HCT116 (cell line): ENCODE results near the gene AFAP1.

Experiments used
- TF ChIP-seq, protein P1 (sequence below), 3 experiments: fragments of 200-600 bp in 1 of 3; sonication (generic) in 1 of 3; IDR thresholded peaks in 2 of 3; conservative IDR thresholded peaks in 1 of 3; 2 replicates each; pipeline ENCODE4 v1.5.1; 2012 to 2017; ENCODE audit warnings: low read depth in 2 of 3, low read length in 2 of 3, antibody characterized with exemption in 1 of 3, borderline replicate concordance in 1 of 3, control low read depth in 1 of 3, mild to moderate bottlenecking in 1 of 3, mixed read lengths in 1 of 3, mixed run types in 1 of 3, moderate library complexity in 1 of 3; ENCODE audit not compliant: insufficient read depth in 1 of 3
- TF ChIP-seq, protein P2 (sequence below): IDR thresholded peaks from 2 replicates; pipeline ENCODE4 v1.6.1; 2012

DNA sequence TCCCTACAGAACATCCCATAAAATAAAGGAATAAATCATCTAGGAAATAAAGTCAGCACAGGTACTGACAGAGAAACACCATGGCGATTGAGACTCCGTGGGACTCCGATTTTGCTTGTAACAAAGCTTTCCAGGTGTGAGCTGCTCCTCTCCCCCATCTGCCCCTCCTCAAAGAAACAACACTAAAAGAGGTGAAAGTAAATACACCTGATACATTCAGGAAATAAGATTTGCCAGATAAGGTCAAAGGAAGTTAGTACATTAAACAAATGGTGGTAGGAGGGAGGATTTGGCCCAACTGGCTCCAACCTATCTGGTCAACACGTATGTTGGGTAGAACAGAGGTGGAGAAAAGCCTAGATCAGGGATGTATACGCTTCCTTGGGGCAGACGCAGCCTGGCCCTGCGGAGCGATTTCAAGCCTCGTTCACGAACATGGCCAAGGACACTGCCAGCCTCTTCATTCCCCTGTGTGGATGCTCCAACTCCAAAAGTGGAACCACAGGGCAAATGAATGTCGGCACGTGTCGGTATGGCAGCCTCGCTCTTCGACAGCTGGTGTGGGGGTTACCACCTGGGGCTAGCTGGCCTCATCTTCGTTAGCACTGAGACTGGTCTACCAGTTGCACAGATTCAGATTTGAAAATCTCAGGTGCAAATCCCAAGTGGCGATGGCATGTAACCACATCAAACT is 162.5 kb downstream of the AFAP1 start:
- TF ChIP-seq, protein P1, sequence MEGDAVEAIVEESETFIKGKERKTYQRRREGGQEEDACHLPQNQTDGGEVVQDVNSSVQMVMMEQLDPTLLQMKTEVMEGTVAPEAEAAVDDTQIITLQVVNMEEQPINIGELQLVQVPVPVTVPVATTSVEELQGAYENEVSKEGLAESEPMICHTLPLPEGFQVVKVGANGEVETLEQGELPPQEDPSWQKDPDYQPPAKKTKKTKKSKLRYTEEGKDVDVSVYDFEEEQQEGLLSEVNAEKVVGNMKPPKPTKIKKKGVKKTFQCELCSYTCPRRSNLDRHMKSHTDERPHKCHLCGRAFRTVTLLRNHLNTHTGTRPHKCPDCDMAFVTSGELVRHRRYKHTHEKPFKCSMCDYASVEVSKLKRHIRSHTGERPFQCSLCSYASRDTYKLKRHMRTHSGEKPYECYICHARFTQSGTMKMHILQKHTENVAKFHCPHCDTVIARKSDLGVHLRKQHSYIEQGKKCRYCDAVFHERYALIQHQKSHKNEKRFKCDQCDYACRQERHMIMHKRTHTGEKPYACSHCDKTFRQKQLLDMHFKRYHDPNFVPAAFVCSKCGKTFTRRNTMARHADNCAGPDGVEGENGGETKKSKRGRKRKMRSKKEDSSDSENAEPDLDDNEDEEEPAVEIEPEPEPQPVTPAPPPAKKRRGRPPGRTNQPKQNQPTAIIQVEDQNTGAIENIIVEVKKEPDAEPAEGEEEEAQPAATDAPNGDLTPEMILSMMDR (IDR thresholded peaks at IDR 0.05 in 2 of 3, conservative IDR thresholded peaks at IDR 0.05 in 1 of 3; ENCODE audit: borderline replicate concordance in 1 of 3, insufficient read depth in 1 of 3, low read depth in 2 of 3, low read length in 2 of 3): no peak
- TF ChIP-seq, protein P2, sequence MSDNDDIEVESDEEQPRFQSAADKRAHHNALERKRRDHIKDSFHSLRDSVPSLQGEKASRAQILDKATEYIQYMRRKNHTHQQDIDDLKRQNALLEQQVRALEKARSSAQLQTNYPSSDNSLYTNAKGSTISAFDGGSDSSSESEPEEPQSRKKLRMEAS: no peak
